ENCODE data around the gene GGN.
"Not testable (repeated sequence)": the region's sequence is repeated elsewhere in the genome, so short reads cannot be mapped to it uniquely, and the experiment has no call there.

GGN gene

DNA sequence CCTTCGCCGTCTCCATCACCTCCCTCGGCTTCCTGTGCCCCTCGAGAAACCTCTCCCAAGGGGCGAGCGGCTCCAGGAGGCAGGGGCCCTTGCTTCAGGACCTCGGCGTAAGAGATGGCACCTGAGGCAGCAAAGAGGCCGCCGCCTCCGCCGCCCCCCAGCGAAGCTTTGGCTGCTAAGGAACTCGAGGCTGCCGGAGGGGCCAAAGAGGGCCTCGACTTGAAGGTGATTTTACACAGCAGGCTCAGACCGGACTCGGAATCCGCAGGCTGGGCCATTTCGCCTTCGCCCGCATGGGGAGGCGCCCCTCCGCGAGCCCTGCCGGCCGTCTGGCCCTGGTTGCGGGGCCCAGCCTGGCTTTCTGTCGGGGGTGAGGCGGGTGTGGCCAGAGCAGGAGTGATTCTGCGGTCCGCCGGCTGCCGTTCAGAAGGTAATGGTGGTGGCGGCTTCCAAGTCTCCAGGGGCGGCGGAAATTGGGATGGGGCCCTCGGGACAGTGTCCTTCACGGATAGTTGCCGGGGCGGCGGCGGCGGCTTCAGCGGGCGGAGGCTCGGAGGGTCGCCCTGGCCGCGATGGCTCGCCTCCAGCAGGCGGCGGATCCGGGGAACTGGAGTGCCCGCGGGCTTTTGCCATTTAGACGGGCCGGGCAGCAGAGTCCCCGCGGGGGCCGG lies 1.4 kb downstream of the GGN start:
- no peak for DNase-seq

GRCh38 chr19:38385804-38386257 lies 2.0 kb downstream of the GGN start:
- no peak for DNase-seq

DNA sequence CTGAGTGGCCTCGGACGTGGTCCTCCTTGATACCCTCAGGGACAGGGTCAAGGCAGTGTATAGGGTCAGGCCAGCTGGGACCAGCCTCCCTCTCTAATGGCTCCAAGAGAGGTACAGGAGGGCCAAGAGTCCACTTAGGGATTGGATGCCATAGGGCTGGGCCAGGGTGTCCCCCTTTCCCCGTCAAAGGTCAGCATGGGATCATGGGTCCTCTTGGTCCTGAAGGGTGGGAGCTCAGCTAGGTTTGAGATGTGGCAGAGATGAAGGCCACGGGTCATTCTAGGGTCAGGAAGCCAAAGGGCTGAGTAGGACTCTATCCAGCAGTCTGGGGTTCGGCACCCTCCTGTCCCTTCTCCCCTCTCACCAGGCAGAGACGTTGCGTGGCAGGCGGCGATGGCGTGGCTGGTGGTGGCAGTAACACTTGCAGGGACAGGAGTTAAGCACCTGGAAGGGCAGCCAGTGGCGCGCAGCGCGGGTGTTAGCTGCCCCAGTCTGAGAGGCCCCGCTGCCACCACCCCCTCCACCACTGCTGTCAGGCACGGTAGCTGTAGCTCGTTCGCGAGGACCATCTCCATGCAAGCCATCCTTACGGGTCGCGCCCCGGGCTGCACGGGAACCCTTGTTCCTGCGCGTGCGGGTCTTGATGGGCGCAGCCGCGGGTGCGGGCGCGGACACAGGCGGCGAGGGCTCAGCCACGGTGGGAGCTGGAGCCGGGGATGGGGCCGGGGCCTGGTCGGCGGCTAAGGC lies 2.6 kb downstream of the GGN start:
- DNase-seq, result no peak

DNA sequence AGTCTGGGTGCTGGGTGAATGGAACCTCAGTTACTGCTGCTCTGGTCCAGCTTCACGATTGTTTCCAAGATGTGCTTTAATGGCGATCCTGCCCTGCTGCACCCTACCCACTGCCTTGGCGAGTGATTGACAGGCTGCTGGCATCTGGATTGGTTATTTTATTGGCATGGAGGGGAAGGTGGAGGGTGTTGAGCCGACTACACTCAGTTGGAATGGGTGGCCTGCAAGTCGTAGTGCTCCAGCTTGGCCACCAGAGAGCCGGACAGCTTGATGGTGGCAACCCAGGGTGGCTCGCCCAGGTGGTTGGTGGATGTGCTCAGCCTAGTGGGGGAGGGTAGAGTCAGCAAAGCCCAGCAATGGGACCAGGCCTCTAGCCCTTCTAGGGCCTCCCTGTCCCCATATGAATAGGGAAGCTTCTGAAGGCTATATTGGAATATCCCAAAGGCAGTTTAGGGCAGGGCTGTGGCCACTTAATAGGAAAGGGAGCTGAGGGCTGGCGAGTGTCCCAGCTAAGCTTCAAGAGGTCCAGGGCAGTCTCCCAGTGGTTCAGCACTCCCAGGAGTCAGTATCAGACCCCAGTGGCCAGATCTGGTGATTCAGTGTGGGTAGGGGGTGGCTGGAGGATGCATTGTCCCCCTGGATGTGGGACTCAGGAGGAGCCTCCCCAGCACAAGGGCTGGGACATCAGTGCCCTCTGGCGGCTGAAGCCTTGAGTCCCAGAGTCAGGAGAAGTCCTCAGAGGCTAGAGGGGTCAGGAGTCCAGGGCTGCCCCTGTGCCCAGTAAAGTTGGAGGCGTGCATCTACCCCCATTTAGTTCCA lies 3.4 kb downstream of the GGN start:
- DNase-seq, result no peak

DNA sequence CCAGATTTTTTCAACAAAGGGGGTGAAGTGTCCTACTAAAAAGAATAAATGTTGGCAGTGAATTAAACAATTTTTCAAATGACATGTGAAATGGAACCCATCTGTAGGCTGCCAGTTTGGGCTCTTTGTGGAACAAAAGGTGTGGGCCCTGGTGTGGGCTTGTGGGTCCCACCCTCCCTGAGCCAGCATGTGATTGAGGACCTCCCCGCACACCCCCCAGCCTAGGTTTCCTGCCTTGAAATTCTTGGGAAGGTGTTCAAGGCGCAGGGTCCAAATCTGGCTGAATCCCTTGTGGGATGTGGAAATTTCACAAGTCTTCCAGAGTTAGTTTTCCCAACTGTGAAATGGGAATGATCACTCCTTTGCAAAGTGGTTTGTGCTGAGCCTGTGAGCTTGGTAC lies 4.1 kb downstream of the GGN start:
- no peak for DNase-seq

DNA sequence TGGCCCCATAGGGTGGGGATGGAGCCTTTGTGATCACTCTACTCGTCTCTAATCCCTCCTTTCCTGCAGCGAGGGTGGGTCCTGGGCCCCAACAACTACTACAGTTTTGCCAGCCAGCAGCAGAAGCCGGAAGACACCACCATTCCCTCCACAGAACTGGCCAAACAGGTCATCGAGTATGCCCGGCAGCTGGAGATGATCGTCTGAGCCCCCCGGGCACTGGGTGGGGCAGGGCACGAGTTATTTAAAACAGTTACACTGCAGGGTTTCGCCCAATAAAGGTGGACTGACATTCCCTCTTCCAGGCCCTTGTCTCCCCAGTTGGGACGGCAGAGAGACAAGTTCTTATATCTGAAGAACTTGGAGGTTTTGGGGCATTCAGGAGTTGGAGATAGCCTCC lies 4.7 kb downstream of the GGN start:
- no peak for DNase-seq

DNA sequence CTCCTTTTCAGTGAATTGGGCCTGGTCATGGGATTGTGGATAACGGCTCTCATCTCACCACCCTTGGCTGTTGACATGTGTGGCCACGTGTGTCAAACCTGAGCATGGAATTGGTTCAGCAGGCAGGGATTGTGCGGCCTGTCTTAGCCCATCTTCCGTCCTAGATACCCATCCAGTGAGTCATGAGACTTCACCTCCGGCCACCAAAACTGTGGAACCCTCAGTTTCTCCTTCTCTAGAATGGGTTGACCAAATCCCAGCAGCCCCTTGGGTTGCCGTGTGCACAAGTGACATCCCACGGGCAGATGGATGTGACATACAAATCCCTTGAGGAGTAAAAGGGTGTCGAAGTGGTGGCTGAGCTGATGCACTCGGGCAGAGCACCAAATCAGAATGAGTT lies 6.7 kb downstream of the GGN start:
- no peak for DNase-seq

- DNase-seq, result no peak
Measured at GRCh38 chr19:38378866-38379265, 9.0 kb downstream of the GGN start.

DNA sequence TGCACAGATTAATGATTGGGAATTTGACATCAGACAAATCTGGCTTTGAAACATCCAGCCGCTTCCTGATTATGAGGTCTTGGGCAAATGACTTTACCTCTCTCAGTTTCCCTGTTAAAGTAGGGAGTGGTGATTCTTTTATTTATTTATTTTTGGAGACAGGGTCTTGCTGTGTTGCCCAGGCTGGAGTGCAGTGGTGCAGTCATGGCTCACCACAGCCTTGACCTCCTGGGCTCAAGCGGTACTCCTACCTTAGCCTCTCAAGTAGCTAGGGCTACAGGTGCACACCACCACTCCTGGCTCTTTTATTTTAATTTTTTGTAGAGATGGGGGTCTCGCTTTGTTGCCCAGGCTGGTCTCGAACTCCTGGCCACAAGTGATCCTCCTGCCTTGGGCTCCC lies 10.8 kb downstream of the GGN start:
- no peak for DNase-seq

GRCh38 chr19:38376576-38376975 lies 11.3 kb downstream of the GGN start:
- no peak for DNase-seq

GRCh38 chr19:38375748-38376147 lies 12.1 kb downstream of the GGN start:
- no peak for DNase-seq

GRCh38 chr19:38375098-38375493 lies 12.7 kb downstream of the GGN start:
- DNase-seq, result no peak

DNA sequence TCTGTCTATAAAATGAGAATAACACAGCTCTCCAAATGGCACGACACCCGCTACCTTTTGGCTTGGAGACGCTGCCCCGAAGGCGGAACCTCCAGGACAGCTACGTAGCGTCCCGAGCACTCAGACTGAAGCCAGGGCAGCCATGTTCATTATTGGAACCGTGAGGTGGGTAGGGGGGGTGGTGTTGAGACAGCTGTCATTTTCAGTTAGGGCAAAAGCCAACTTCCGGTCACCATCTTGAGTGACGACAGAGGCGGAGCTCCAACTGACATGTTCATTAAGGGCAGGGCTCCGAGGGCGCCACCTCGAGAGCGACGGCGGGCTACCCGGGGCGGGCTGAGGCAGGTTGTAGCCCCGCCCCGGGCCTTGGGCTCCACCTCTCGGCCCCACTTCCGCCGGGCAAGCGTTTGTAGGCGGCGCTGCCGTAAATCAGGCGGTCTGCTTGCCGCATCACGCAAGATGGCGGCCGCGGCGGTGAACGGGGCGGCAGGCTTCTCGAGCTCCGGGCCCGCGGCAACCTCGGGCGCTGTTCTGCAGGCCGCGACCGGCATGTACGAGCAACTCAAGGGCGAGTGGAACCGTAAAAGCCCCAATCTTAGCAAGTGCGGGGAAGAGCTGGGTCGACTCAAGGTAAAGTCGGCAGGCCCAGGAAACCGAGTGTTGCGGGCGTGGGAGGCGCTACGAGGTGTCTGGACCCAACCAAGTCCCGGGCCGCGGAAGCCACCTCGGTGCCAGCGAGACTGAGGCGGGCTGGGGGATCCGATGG lies 13.3 kb downstream of the GGN start, which contains the start of gene PSMD8:
Gene PSMD8, plus strand, starts transcription at position 240 of the 766 bp plus-strand sequence. Its CDS starts 31 bp downstream, at position 271.
- DNase-seq, result peak; percentile 79 to 98

DNA sequence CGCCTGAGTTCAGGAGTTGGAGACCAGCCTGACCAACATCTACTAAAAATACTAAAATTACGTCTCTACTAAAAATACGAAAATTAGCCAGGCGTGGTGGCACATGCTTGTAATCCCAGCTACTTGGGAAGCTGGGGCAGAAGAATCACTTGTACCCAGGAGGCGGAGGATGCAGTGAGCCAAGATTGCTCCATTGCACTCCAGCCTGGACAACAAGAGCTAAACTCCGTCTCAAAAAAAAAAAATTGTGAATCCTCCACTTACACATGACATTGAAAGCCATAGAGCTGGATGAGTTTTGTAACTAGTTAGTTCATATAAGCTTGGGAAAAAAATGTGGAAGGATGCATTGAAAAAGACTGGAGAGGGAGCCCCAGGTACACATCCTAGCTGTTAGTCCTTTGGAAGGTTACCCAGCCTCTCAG lies 13.9 kb downstream of the GGN start:
- no peak for DNase-seq

- DNase-seq, result no peak
Measured at GRCh38 chr19:38371081-38371480, 16.8 kb downstream of the GGN start.

DNA sequence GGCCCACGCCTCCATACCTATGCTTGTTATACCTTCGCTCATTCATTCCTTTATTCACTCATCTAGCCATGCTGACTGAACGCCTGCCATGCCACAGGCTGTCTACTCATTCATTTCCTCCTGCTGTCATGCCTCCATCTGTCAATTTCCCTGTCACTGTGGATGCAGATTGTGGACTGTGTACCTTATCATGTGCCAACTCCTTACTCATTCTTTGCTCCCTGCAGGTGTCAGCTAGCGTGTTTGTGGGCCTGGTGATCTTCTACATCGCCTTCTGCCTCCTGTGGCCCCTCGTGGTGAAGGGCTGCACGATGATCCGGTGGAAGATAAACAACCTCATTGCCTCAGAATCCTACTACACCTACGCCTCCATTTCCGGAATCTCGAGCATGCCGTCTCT lies 17.5 kb downstream of the GGN start:
- no peak for DNase-seq

GRCh38 chr19:38369584-38369983 lies 18.2 kb downstream of the GGN start:
- DNase-seq, result no peak

GRCh38 chr19:38367041-38367440 lies 20.8 kb downstream of the GGN start:
- no peak for DNase-seq

GRCh38 chr19:38362946-38363688 lies 24.7 kb downstream of the GGN start:
- not testable (repeated sequence) for DNase-seq

DNA sequence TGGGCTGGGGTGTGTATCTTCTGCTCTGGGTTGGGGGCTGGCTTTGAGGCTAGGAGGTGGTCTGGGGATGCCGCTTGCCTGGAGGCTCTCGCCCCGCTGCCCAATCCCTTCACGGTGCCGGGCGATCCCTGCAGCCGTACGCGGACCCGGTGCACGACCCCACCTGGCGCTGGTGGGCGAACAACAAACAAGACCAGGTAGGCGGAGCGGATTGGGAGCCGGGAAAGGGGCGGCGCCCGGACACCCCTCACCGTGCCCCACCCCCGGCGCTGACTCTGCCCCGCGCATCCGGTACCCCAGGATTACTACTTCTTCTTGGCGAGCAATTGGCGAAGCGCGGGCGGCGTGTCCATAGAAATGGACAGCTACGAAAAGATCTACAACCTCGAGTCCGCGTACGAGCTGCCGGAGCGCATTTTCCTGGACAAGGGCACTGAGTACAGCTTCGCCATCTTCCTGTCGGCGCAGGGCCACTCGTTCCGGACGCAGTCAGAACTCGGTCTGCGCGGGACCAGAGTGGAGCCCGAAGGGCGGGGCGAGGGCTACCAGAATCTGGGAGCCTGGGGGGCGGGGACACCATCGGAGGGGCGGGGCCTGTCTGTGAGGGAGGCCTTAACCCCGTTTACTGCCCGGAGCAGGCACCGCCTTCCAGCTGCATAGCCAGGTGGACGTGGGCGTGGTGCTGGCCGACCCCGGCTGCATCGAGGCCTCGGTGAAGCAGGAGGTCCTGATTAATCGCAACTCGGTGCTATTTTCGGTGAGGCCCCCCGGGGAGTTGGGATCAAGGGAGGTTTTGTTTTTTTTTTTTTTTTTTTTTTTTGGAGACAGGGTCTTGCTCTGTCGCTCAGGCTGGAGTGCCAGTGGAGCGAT lies 25.5 kb downstream of the GGN start:
- DNase-seq, result peak; percentile 23 to 60

GRCh38 chr19:38361633-38362075 lies 26.2 kb downstream of the GGN start:
- DNase-seq, result peak; percentile 45 to 58

Data from bone marrow (tissue), 2 donors.